TTC549 (cell line): Measurements from ENCODE around the gene SREBF1.

Source experiments
- FAIRE-seq: peaks from 2 replicates; lab custom pipeline; 2012; peaks lifted over from hg19 to GRCh38; lab: Jason Lieb, UNC

The SREBF1 gene

DNA sequence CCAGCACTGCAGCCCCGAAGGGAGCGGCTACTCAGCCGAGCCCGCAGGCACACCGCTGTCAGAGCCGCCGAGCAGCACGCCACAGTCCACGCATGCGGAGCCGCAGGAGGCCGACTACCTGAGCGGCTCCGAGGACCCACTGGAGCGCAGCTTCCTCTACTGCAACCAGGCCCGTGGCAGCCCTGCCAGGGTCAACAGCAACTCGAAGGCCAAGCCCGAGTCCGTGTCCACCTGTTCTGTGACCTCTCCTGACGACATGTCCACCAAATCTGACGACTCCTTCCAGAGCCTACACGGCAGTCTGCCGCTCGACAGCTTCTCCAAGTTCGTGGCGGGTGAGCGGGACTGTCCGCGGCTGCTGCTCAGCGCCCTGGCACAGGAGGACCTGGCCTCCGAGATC, 42.4 kb downstream of the SREBF1 start:
- FAIRE-seq: no peak

DNA sequence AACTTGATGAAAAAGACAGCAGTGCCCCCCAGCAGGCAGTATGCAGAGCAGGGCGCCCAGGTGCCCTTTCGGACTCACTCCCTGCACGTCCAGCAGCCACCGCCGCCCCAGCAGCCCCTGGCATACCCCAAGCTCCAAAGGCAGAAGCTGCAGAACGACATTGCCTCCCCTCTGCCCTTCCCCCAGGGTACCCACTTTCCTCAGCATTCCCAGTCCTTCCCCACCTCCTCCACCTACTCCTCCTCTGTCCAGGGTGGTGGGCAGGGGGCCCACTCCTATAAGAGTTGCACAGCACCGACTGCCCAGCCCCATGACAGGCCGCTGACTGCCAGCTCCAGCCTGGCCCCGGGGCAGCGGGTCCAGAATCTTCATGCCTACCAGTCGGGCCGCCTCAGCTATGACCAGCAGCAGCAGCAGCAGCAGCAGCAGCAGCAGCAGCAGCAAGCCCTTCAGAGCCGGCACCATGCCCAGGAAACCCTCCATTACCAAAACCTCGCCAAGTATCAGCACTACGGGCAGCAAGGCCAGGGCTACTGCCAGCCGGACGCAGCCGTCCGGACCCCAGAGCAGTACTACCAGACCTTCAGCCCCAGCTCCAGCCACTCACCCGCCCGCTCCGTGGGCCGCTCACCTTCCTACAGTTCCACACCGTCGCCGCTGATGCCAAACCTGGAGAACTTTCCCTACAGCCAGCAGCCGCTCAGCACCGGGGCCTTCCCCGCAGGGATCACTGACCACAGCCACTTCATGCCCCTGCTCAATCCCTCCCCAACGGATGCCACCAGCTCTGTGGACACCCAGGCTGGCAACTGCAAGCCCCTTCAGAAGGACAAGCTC, 43.2 kb downstream of the SREBF1 start:
- FAIRE-seq: no peak

DNA sequence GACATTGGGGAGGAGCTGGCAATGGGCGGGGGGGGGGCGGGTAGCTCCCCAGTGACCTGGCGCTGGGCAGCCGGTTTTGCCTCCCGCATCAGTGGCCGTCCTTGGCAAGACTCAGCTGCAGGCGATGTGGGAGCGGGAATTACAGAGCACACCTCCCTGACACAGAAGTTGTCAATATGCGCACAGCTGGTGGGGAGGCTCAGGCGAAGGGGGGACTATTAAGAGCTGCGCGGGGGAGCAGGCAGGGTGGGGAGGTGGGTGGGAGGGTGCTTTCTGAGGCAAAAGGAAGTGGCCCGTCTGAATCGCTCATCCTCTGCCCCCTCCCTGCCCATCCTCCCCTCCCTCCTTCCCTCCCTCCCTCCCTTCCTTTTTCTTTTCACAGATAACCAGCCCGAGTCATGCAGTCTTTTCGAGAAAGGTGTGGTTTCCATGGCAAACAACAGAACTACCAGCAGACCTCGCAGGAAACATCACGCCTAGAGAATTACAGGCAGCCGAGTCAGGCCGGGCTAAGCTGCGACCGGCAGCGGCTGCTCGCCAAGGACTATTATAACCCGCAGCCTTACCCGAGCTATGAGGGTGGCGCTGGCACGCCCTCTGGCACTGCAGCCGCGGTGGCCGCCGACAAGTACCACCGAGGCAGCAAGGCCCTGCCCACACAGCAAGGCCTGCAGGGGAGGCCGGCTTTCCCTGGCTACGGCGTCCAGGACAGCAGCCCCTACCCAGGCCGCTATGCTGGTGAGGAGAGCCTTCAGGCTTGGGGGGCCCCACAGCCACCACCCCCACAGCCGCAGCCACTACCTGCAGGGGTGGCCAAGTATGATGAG, 44.0 kb downstream of the SREBF1 start:
- FAIRE-seq: no peak

- FAIRE-seq: no peak
Observed at GRCh38 chr17:17792037-17792550, 44.7 kb downstream of the SREBF1 start.

DNA sequence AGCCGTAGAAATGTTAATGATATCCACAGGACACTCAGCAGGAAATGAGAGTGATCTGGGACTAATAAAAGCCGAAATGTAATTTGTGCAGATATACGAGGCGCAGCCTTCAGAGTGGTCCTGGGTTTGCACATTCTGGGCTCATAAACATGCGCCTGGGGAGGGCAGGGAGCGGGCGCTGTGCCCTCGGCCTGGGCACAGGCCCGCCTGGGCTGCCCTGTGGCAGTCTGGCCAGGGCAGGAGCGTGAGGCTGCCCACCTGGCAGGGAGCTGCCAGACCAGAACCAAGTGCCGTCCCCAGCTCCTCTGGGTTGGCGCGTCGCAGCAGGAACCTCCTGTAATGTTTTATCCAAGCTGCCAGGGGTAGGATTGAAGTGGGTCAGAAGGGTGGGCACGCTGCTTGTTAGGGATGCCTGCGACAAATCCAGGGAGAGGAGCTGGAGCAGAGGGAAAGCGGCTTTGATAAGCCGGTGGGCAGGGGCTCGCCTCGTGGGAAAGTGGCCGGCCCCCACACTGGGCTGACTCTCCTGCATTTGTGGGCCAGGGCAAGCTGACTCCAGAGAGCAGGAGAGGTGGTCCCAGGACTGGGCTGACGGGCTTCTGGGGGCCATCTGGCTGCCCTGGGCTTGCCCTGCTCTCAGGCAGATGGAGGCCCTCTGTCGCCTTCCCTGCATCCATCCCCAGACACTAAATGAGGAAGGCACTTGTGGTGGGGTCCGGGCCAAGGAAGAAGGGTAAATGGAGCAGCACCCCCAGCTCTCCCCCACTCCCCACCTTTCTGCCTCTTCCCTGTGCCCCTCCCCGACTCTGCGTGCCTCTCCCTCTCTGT, 45.9 kb downstream of the SREBF1 start:
- no peak for FAIRE-seq

GRCh38 chr17:17789828-17790636, 46.8 kb downstream of the SREBF1 start:
- FAIRE-seq: no peak

DNA sequence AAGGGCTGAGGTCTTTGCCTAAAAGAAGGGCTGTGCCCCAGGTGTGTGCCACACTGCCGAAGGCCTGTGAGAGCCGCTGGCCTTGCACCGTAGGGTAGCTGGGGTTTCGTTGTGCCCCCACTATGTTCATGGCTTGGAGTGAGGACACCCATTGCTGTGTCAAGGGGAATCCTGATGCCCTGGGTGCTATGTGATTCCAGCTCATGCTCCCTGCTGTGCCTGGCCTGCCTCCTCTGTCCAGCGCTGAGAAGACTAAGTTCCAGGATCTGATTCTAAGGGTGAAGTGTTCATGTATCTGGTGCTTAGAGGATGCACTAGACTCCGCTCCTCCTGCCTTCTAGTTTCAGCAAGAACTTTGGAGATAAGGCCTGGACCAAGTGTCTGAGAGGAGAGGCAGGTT, 47.4 kb downstream of the SREBF1 start:
- FAIRE-seq: no peak

DNA sequence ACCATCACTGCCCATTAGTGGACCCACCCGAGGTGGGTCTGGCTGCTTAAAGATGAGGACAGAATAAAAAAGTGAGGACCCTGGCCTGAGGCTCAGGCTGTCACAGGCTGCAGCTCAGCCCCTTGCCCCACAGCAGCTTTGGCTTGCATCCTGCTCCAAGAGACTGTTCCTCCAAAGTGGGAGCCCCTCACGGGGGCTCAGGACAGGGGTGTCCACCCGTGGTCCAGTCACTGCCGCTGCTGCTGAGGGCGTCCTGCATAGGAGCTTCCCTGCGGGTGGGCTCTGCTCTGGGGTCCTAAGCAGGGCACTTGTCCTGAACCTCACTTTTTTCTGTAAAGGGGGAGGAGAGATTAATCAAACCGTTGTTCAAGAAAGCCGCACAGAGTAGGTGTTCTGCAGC, 47.8 kb downstream of the SREBF1 start:
- no peak for FAIRE-seq

DNA sequence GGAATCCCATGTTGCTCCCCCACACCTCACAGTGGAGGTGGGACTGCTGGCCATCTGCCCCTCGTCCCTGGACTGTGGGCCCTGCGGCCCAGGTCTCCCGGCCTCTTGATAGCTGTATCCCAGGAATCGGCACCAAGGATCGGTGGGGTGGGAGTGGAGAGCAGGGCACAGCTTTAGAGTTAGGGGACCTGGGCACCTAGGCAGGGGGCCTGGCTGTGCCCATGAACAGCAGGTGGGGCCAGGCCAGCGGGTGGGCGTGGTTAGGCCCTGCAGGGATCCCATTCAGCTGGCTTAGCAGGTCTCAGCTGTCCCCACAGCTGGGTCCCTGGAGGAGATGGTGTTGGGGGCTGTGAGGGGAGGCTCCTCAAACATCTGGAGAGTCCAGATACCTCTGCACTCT, 49.2 kb downstream of the SREBF1 start:
- no peak for FAIRE-seq

DNA sequence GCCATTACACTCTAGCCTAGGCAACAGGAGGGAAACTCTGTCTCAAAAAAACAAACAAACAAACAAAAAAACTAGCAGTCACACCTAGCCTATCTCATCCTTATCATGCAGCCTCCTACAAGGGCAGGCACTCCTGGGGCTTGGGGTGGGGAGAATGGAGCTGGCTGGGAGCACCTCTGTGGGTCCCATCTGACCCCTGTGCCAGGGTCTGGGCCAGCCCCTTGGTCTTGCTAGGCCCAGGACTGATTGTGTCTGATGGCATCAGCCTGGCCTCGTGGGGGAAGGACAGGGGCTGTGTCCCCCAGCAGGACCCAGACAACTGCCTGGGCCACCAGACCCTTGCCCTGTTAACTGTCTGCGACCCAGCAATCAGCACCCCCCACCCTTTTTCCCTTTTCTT, 49.8 kb downstream of the SREBF1 start:
- no peak for FAIRE-seq

DNA sequence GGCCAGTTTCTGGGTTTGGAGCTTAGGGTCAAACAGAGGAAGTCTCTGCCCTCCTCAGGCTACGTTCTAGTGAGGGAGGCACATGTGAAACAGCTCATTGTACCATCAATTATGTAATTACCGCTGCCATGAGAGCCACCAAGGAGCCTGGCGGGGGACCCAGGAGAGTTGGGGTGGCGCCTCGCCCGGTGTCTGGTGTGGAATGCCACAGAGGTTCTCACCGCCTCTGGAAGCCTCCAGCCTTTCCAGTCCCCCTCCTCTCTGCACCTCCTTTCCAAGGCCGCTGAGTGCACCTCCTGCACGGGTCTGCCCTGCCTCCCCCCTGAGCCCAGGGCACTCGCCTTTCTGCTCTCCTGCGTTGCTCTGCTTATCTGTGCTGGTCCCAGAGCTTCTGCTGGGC, 51.4 kb downstream of the SREBF1 start:
- no peak for FAIRE-seq

DNA sequence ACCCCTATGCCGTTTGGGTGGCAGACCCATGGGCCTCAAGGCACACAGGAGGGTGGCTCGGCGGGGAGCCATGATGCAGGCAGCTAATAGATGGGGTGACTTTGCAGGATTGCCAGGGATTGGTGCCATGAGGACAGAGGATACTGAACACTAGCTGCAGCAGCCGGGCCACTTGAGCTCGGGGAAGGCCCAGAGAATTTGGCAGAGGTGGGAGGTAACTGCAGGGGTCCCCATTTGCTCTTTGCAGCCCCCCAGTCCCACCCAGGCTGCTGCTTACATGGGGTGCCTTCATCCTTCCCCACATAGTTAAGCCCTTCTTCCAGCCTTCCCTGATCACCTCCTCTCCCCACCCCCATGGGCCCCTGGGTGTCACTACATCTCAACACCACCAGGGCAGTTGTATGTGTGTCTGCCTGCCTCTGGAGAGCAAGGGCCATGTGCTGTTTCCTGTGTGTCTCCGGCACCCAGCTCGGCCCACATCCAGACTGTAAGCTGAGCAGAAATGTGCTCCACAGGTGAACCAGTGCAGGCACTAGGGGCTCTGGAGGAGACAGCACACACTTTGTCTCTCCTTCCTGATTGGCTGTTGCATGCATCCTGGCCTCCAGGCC, 52.0 kb downstream of the SREBF1 start:
- no peak for FAIRE-seq

- FAIRE-seq: no peak
Observed at GRCh38 chr17:17783825-17784656, 52.7 kb downstream of the SREBF1 start.

GRCh38 chr17:17783116-17783824, 53.5 kb downstream of the SREBF1 start:
- no peak for FAIRE-seq

DNA sequence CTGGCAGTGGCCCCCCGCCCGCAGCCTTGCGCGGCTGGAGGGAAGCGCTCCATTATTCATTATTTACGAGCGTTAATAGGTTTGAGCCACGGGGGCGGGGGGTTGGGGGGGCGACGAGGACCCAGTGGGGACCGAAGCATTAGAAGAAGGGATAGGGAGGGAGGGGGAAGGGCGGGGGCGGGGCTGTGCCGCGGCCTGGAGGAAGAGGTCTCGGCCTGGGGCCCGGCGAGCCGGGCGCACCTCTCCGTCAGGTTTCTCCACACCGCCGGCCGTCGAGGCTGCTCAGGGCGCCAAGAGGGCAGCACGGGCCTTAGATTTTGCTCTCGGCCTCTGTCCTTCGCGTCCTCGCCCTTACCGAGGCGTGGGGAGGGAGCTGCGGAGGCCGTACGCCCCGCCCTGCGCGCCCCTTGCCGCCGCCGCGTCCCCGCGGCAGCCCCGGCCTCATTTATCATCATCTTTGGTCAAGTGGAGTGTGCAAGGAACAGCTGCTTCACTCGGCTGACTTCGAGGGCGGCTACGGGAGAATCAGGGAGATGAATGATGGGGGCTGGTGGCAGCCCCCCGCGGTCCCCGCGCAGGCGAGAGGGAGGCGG, 54.2 kb downstream of the SREBF1 start:
- FAIRE-seq: no peak

GRCh38 chr17:17781591-17782496, 54.9 kb downstream of the SREBF1 start:
- FAIRE-seq: no peak

DNA sequence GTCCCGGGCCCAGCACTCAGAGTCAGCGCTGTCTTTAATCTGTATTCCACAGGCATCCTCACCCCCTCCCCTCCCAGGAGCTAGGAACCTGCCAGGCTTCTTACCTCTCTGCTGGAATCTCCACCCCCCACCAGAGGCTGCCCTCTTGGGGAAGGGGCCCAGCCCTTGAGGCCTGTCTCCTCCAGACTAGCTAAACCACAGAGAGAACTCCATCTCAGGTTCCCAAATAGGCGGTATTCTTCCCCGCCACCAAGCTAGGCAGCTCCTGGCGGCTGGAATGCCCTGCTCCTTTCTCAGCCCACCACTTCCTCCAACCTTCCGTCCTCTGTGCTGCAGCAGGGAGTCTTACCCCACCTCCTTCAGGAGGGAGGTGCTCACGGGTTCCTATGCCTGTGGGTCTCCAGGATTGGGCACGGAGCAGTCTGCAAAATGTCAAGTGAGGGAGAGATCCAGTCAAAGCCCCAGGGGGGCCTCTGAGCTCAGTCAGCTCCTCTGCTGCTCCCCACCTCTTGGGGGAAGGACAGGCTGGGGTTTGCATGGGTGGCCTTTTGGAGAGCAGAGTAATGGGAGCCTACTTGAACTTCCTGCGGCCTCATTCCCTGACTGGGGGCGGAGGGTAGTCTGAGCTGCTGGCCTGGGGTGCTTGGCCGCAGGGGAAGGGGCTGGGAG, 55.7 kb downstream of the SREBF1 start:
- FAIRE-seq: no peak
